Colon (tissue), 2 donors: ENCODE measurements around the gene ZNF678.

Experiments used
- FAIRE-seq: peaks from 2 replicates; lab custom pipeline; 2012; peaks lifted over from hg19 to GRCh38; lab: Jason Lieb, UNC
- donor health status: control.
- donor health status: control.

Gene ZNF678

GRCh38 chr1:227723474-227723873 is 160.1 kb downstream of the ZNF678 start:
- no peak for FAIRE-seq

GRCh38 chr1:227725046-227725445 is 161.7 kb downstream of the ZNF678 start:
- no peak for FAIRE-seq

GRCh38 chr1:227726318-227726717 is 163.0 kb downstream of the ZNF678 start:
- FAIRE-seq, result no peak
